ENCODE data around the gene SSX3.
"Not testable (repeated sequence)": the region's sequence is repeated elsewhere in the genome, so short reads cannot be mapped to it uniquely, and the experiment has no call there.

SSX3 gene

GRCh38 chrX:48356315-48357094, at the start of gene SSX3:
Gene SSX3, minus strand, starts transcription at chrX:48356703. Its CDS starts 1,454 bp downstream, at chrX:48355249.
- not testable (repeated sequence) for DNase-seq

GRCh38 chrX:48397825-48398224, 41.3 kb upstream of the SSX3 start:
- DNase-seq, result not testable (repeated sequence)

GRCh38 chrX:48396931-48397330, 40.4 kb upstream of the SSX3 start:
- DNase-seq, result not testable (repeated sequence)

GRCh38 chrX:48383239-48383638, 26.7 kb upstream of the SSX3 start, which contains the start of gene SSX4:
Gene SSX4, plus strand, starts transcription at chrX:48383539. Its CDS starts 515 bp downstream, at chrX:48384054.
- not testable (repeated sequence) for DNase-seq

GRCh38 chrX:48370408-48370807, 13.9 kb upstream of the SSX3 start:
- DNase-seq, result not testable (repeated sequence)

GRCh38 chrX:48367717-48368408, 11.4 kb upstream of the SSX3 start:
- not testable (repeated sequence) for DNase-seq

- not testable (repeated sequence) for DNase-seq
These were observed 2.8 kb upstream of the SSX3 start for GRCh38 chrX:48359281-48359680.

- DNase-seq, result no peak
These were observed 1.2 kb upstream of the SSX3 start for GRCh38 chrX:48357681-48358080.

GRCh38 chrX:48346059-48346458, 10.4 kb downstream of the SSX3 start:
- not testable (repeated sequence) for DNase-seq

- DNase-seq, result not testable (repeated sequence)
These were observed 42.5 kb downstream of the SSX3 start for GRCh38 chrX:48313996-48314395.

- no peak for DNase-seq
These were observed 50.3 kb downstream of the SSX3 start for GRCh38 chrX:48306175-48306574.
